Hematopoietic multipotent progenitor cell treated with erythropoietin and hydrocortisone succinate and interleukin-3 and kit ligand, for 15 days (in vitro differentiated cells): ENCODE measurements around the gene CEBPA.
"Not testable (repeated sequence)": the region's sequence is repeated elsewhere in the genome, so short reads cannot be mapped to it uniquely, and the experiment has no call there.

Experiments used
- DNase-seq: peaks from one replicate; pipeline ENCODE4 v3.0.0-alpha.2; 2015; ENCODE audit warnings: low spot score

The CEBPA gene

DNA sequence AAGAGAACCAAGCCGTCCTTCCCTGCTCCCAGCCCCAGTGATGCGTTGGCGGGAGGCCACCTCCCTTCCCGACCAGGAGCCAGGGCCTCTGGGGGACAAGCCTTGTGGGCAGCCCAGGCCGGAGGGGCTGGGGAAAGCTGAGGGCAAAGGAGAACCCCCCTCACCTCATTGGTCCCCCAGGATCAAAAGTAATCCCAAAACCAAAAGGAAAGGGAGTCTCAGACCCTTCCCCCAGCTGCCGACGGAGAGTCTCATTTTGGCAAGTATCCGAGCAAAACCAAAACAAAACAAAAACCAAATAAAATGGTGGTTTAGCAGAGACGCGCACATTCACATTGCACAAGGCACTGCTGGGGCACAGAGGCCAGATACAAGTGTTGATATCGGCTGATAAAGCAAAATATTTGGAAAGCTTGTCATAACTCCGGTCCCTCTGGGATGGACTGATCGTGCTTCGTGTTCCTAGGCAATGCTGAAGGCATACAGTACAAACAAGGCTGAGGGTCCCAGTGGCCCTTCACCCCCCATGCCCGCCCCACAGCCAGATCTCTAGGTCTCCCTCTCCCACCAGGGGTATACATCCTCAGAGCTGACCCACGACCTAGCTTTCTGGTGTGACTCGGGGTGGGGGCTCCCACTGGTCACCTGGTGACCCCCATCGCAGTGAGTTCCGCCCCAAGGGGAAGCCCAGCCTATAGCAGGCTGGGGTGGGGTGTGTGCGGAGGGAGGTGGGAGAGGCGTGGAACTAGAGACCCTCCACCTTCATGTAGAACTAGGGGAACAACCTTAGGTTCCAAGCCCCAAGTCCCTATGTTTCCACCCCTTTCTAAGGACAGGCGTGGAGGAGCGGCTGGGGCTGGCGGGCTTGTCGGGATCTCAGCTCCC, 2.1 kb downstream of the CEBPA start:
- no peak for DNase-seq

GRCh38 chr19:33299051-33299688, 3.2 kb downstream of the CEBPA start:
- no peak for DNase-seq

DNA sequence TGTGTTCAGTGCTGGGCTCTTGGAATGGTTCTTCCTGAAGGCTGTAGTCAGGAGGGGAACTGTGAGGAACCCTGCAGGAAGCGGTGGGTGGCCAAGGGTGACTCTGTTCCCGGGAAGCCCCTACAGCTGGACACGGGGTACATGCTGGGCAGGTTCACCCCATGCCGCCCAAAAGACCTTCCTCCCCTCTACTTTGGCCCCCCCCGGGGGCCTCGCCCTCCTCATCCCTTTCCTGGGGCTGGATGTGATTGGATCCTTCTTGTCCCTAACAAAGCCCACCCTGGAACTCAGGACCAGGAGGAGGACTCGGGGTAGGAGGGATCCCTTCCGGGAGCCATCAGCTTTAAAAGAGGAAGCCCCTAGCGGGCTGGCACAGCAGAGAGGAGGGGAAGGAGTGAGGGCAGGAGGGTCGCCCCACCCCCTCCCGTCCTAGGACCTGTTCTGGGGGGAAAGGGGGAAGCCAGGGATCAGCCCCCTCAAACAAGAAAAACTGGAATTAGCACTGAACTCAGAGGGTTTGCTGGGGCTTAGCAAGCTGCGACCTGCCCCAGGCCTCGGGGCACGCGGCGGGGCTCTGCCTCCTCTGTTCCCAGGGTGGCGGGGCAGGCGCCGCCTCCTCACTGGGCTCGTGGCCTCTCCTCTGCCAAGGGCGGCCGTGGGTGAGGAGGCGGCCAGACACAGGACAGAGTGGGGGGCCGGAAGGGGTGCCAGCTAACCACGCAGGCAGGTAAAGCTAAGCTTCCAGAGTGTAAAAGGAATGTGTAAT, 4.0 kb downstream of the CEBPA start:
- DNase-seq: no peak

DNA sequence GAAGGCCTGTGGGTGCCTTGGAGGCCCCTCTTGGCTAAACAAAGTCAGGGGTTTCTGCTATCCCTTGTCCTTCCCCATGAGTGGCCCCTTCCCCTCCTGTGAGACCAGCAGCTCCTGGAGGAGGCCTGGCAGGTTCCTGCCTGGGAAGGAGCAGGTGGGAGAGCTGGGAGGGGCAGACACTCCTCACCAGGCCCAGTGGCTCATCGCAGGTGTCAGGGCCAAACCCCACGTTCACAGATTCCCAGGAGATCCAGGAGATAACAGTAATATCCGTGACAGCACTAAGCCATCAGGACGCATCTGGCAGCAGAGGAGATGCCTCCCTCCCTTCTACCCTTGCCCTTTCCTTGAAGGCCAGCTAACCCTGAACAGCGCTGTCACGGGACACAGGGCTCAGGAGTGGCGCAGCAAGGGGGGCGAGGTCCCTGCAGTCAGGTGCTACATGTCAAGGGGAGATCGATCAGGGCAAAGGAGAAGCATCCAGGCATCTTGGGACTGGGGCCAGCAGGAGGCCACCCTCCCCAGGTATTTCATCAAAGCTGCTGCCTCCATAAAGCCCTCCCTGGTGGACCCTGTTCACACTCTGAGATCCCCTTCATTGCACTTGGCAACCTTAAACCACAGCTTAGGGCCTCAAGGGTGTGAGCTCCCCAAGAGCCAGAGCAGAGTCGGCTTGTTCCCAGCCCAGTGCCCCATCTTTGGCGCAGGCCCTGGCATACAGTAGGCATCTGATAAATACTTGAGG, 4.8 kb downstream of the CEBPA start:
- DNase-seq: no peak

GRCh38 chr19:33296488-33296971, 5.8 kb downstream of the CEBPA start:
- no peak for DNase-seq

GRCh38 chr19:33295621-33296487, 6.5 kb downstream of the CEBPA start:
- DNase-seq: no peak

- DNase-seq: not testable (repeated sequence)
These were observed 7.3 kb downstream of the CEBPA start for GRCh38 chr19:33295046-33295445.

- no peak for DNase-seq
These were observed 8.1 kb downstream of the CEBPA start for GRCh38 chr19:33294058-33294798.

DNA sequence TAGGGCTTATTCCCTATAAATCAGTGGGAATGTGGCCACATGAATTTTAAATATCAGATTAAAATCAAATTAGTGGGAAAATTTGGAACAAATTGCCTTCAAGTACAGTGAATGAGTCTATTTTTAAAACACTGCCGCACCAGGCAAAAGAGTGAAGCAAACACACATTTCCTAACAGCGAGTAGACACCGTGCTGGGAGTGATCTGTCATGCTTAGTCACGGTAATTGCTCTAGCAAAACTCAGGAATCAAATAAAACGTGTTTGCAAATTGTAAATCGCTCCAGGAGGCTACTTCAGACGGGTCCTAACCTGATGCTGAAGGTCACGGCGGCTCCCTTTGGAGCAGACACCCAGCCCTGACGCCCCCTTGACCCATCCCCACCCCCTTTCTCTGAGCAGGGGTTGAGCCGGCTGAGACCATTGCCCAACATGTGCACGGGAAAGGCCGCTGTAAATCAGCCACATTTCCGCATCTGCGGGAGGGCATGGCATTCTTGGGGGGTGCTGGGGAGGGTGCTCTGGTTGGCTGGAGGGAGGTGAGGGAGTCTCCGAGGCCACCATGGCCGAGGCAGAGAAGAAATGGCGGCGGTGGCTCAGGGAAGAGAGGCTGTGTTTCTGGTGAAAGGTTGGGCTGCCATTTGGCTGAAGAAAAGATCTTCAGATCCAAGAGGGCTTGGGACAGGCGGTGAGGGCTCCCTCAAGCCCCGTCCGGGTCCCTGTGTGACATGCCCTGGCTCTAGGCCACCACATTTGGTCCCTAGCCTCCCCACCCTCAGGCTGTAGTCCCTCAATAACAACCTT, 8.9 kb downstream of the CEBPA start:
- no peak for DNase-seq

DNA sequence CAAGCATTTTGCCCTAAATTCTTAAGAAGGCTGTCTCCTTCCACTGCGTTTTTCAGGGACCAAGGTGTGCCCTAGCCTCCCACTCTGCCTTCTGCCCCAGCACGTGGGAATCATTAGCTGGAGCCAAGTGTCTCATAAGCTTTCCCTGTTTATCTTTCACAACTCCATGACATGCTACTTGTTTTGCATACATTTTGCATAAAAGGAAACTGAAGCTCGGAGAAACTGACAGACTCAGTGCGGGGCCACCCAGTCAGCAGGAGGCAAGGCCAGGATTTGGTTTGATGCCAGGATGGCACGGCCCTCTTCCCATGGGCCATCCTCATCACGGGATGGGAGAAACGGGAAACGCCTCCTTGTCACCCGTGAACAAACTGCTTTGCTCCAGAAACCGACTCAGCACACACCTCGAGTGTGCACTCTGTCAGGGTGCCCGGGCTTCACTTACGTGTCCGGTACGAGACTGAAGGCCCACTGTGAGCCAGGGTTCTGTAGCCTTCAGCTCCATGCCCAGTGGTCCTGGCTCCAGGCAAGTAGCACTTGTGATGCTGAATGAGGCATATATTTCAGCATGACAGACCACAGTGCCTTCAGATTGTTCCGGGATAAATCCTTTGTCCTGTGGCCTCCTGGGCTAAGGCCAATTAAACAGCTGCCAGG, 9.6 kb downstream of the CEBPA start:
- DNase-seq: no peak

- no peak for DNase-seq
These were observed 10.5 kb downstream of the CEBPA start for GRCh38 chr19:33291623-33292534.

DNA sequence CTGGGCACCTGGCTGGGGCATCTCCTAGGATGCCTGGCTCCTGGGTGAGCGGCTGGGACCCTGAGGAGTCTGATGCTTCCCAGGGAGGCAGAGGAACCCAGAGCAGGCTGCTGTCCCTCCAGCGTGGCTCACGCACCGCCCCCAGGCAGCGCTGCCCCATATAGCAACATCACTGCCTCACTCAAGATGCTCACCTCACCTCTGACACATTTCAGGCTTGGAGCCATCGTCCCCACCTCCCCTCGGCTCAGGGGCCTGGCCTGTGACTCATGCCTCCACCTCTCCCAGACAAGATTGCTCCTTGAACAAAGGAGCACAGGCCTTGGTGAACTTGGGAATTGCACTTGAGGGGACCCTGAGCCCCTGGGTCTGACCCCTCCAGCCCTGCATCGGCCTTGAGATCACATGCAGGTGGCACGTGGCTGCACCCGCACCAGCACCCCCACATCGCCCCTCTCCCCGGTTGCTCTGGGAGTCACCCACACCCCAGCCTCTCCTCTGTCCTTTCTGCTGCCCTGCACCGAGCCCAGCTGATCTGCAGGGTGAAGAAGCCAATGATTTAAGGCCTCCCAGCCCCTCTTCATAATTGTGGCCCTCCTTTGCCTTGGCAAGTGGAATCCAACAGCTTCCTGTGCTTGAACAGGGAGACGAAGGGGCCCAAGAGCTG, 11.2 kb downstream of the CEBPA start:
- no peak for DNase-seq

DNA sequence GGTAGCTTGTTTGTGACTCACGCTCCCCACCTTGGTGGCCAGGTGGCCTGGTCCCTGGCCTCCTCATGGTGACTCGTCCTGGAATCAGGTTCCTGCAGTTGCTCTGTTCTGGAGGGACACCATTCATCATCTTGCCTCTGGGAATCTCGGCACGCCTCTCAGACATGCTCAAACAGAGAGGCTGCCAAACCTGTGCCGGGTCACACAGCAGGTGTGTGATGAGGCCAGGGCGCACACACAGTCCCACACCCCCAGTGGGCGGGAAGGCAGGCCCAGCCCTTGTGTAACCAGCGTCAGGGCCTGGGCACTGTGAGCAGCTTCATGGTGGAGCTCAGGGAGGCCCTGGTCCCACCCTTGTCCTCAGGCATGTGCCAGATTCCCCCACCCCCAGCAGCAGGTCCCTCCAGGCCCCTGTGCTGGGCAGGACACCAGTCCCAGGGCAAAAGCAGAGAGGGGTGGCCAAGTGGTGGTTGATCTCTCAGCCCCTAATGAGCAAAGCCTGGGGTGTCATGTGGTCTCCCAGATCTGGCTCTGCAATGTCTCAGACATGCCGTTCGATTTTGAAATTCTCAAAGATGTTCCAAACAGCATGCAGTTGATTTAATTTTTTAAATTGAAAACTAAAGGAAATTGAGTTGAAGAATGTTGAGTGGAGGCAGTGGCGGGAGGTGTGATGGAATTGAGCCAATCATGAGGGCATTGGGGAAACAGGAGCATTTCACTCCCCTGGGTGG, 12.1 kb downstream of the CEBPA start:
- DNase-seq: no peak

DNA sequence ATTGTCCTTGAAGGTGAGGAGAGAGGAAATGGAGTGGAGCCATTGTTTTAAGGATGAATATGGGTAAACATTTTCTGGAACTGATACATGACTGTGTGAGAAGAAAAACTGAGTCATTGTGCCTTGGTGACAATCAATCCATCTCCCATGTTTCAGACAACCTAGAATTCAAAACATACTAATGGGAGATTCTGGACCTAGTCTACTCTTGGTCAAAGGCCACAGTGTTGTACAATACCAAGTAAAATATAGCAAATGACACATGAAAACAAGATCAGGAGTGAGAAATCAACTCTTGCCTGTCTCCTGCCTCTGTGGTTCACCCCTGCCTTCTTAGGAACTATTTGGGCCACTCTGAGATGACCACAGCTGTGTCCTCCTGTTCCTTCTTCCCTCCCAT, 13.1 kb downstream of the CEBPA start:
- DNase-seq: no peak

GRCh38 chr19:33288666-33289065, 13.7 kb downstream of the CEBPA start:
- DNase-seq: no peak

GRCh38 chr19:33287927-33288326, 14.4 kb downstream of the CEBPA start:
- DNase-seq: no peak
